HG02943 (cell line): Measurements from ENCODE around the gene DENND5B.

Experiments
- ATAC-seq: cut with Tn5 transposase; IDR thresholded peaks from one replicate; pipeline ENCODE4 v1.9.1; 2021; ENCODE audit warnings: mild to moderate bottlenecking, low read depth, moderate library complexity; ENCODE audit not compliant: unreplicated experiment

DENND5B gene

DNA sequence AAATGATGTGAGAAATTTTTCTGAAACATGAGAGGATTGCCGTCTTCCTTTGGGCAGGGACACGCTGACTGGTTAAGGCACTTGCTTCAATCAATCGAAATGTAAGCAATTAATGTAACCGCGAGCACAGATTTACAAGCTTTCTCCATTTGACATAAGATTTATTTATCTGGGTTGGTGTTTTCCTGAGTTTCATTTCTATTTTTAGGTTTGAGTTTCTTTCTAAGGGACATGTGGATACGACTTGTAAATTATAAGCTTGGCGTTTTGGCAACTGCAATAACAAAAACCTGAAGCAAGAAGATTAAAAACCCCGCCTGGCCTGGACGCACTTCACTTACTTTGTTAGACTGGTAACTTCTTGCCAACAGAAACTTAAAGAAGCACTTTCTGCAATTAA lies 244.7 kb downstream of the DENND5B start:
- ATAC-seq, result no peak

DNA sequence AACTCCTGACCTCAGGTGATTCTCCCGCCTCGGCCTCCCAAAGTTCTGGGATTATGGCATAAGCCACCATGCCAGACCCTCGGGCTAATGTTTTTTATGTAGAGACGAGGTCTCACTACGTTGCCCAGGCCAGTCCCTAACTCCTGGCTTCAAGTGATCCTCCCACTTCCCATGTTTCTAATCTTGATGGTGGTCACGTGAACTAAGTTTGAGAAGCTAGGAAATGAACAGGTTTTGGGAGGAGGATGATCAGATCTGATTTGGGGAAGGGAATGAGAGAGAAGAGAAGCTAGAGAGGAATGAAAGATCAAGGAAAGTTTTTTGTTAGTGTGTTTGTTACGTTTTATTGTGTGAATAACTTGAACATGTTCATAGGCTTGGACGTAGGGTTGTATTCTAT lies 247.8 kb downstream of the DENND5B start:
- no peak for ATAC-seq

DNA sequence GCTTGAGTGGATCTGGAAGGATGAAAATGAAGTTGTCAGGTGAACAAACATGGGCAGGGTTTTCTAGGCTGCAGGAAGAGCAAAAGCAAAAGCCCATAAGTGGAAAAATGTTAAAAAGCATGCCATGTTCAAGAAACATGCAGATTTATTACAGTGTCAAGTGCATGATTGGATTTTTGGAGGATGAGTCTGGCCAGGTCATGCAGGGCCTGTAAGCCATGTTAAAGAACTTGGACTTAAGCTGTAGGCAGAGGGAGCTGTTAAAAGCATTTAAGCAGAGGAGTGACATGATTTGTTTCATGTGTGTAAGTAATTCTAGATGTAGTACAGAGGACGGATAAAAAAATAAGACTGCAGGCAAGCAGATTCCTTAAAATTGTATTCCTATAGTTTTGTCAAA lies 248.7 kb downstream of the DENND5B start:
- ATAC-seq, result no peak

DNA sequence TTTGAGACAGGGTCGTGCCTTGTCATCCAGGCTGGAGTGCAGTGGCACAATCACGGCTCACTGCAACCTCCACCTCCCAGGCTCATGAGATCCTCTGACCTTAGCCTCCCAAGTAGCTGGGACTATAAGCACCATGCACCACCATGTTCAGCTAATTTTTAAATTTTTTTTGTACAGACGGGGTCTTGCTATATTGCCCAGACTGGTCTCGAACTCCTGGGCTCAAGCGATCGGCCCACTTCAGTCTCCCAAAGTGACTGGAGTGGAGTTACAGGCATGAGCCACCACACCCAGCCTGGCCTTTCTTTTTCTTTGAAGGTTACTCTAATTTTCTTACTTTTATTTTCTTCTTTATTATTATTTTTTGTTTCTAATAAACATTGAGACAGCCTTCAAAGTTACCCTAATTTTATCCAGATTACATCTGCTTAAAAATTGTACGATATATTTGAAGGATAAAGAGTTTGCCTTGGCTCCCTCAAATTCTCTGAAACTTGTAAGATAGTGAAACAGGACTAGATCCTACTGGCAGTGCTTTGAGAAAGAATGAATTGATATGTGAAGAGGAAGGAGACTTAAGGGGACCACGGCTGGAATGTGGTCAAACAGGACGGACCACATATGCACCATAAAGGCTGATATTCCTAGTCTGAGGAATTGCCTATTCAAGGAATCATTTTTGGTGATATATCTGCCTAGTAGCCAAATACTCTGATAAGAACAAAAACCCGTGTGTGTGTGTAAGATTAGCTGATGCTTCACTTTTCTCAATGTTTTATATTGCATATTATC lies 250.9 kb downstream of the DENND5B start:
- no peak for ATAC-seq

DNA sequence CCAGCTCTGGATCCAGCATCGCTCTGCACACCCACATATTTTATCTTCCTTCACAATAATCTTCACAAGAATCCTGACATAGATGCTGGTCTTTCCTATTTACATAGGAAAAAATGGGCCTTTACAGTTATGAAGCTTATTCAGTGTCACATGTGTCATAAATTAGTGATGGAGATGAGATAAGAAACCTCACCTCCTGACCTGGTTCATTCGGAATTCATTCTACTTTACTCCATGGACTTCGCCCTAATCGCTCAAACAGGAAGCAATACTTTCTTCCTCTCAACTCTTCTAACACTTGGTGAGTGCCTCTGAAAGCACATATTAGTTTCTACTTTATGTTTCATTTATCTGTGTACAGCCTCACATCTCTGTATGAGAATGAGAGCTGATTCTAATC lies 253.0 kb downstream of the DENND5B start:
- no peak for ATAC-seq
